Activated B cell treated with CpG ODN at 0.5 μM for 24 hours (primary cell): ENCODE results near the gene SYNPO2. TPM values are rescaled to one million over a fixed set of nuclear protein-coding genes. Genes with fewer than 3 reads are reported as not detected.

Experiments
- ATAC-seq: fragments of 200-7000 bp; cut with Tn5 transposase; one replicate; pipeline ENCODE4 v1.10.0; 2021; ENCODE audit warnings: low read depth, mild to moderate bottlenecking, moderate library complexity
- CTCF ChIA-PET: fragments of 350-600 bp; sonication (Branson Sonifier 250); formaldehyde crosslinking; loops from one replicate; lab custom pipeline; 2021; ENCODE audit warnings: antibody characterized with exemption; lab: Charles Lee
- POLR2A ChIA-PET: fragments of 350-600 bp; sonication (Branson Sonifier 250); formaldehyde crosslinking; loops from one replicate; lab custom pipeline; 2021; ENCODE audit warnings: antibody characterized with exemption; lab: Charles Lee
- DNase-seq: peaks from one replicate; pipeline ENCODE4 v3.0.0; 2022
- H3K27ac Mint-ChIP-seq: one replicate; pipeline ENCODE4 v1.8.0; 2020; ENCODE audit warnings: mixed read lengths
- H3K27me3 Mint-ChIP-seq: one replicate; pipeline ENCODE4 v1.8.0; 2021; ENCODE audit warnings: mixed read lengths
- H3K36me3 Mint-ChIP-seq: one replicate; pipeline ENCODE4 v1.8.0; 2021; ENCODE audit warnings: low read depth, mixed read lengths
- H3K4me1 Mint-ChIP-seq: one replicate; pipeline ENCODE4 v1.8.0; 2021; ENCODE audit warnings: mixed read lengths
- H3K4me3 Mint-ChIP-seq: one replicate; pipeline ENCODE4 v1.8.0; 2020; ENCODE audit warnings: mild to moderate bottlenecking, mixed read lengths
- H3K9me3 Mint-ChIP-seq: one replicate; pipeline ENCODE4 v1.8.0; 2020; ENCODE audit warnings: mixed read lengths
- intact Hi-C: fragments of 100-400 bp; cut with micrococcal nuclease; formaldehyde crosslinking; loops from one replicate; pipeline ENCODE4 v1.15.1; 2024
- total RNA-seq: library from RNA; stranded (reverse); gene quantifications from 2 replicates; pipeline ENCODE4 v1.2.3, GENCODE V29; 2022
- TF ChIP-seq, protein P1 (sequence below): fragments of 200-600 bp; IDR thresholded peaks from one replicate; pipeline ENCODE4 v1.8.0; 2022; ENCODE audit warnings: antibody characterized with exemption, mild to moderate bottlenecking

The SYNPO2 gene, protein sequence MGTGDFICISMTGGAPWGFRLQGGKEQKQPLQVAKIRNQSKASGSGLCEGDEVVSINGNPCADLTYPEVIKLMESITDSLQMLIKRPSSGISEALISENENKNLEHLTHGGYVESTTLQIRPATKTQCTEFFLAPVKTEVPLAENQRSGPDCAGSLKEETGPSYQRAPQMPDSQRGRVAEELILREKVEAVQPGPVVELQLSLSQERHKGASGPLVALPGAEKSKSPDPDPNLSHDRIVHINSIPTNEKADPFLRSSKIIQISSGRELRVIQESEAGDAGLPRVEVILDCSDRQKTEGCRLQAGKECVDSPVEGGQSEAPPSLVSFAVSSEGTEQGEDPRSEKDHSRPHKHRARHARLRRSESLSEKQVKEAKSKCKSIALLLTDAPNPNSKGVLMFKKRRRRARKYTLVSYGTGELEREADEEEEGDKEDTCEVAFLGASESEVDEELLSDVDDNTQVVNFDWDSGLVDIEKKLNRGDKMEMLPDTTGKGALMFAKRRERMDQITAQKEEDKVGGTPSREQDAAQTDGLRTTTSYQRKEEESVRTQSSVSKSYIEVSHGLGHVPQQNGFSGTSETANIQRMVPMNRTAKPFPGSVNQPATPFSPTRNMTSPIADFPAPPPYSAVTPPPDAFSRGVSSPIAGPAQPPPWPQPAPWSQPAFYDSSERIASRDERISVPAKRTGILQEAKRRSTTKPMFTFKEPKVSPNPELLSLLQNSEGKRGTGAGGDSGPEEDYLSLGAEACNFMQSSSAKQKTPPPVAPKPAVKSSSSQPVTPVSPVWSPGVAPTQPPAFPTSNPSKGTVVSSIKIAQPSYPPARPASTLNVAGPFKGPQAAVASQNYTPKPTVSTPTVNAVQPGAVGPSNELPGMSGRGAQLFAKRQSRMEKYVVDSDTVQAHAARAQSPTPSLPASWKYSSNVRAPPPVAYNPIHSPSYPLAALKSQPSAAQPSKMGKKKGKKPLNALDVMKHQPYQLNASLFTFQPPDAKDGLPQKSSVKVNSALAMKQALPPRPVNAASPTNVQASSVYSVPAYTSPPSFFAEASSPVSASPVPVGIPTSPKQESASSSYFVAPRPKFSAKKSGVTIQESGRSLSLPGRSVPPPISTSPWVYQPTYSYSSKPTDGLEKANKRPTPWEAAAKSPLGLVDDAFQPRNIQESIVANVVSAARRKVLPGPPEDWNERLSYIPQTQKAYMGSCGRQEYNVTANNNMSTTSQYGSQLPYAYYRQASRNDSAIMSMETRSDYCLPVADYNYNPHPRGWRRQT
- 0.18 and 0.24 TPM in 2 replicates for total RNA-seq

DNA sequence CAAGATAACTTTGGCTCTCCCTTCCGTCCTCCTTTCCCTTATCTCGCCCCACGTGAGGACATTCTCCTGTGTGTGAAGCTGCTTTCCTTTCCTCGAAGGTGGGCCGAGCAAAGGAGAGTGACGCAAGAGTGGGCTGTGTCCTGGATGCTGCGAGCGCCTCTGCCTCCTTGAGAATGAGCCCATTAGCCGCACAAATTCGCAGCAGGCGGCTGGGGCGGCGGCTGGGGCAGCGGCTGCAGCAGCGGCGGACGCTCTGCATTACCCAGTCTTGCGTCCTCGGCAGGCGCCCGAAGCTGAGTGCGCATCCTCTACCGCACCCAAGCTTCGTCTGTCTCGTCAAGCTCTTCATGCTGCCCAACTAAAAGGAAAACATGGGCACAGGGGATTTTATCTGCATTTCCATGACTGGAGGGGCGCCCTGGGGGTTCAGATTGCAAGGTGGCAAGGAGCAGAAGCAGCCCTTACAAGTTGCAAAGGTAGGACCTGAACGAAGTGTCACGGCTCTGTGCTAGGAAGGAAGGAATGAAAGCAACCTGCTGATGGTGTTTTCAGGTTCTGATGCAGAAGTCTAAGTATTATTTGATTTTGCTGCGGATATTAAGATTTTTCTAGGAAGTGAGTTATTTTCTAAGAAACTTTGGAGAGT, at the start of gene SYNPO2:
Gene SYNPO2, plus strand, starts transcription at position 189 of the 646 bp plus-strand sequence. Its CDS starts 183 bp downstream, at position 372.
- no peak within 1 kb of the TSS for H3K27ac Mint-ChIP-seq
- H3K4me1 Mint-ChIP-seq, result peaks cover 16% of the 10 kb centered on the region
- peak; percentile 22 for DNase-seq
- H3K27me3 Mint-ChIP-seq, result peaks cover 37% of the 10 kb centered on the region
- no peaks in the 10 kb centered on the region for H3K36me3 Mint-ChIP-seq
- ChIA-PET POLR2A (no interaction called here), CTCF (interaction anchor here (1.7 to 4.6 kb wide), 3 partner anchors 118 to 150 kb away, joined by 11 to 49 read pairs (median 15); no protein-coding TSS in a partner anchor)
- intact Hi-C loops, result no loop called here
- H3K4me3 Mint-ChIP-seq, result peak within 1 kb of the TSS; percentile 75
- H3K9me3 Mint-ChIP-seq, result no peaks in the 10 kb centered on the region
- ATAC-seq, result peak; percentile 47
- TF ChIP-seq, protein P1, sequence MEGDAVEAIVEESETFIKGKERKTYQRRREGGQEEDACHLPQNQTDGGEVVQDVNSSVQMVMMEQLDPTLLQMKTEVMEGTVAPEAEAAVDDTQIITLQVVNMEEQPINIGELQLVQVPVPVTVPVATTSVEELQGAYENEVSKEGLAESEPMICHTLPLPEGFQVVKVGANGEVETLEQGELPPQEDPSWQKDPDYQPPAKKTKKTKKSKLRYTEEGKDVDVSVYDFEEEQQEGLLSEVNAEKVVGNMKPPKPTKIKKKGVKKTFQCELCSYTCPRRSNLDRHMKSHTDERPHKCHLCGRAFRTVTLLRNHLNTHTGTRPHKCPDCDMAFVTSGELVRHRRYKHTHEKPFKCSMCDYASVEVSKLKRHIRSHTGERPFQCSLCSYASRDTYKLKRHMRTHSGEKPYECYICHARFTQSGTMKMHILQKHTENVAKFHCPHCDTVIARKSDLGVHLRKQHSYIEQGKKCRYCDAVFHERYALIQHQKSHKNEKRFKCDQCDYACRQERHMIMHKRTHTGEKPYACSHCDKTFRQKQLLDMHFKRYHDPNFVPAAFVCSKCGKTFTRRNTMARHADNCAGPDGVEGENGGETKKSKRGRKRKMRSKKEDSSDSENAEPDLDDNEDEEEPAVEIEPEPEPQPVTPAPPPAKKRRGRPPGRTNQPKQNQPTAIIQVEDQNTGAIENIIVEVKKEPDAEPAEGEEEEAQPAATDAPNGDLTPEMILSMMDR, result no peak

DNA sequence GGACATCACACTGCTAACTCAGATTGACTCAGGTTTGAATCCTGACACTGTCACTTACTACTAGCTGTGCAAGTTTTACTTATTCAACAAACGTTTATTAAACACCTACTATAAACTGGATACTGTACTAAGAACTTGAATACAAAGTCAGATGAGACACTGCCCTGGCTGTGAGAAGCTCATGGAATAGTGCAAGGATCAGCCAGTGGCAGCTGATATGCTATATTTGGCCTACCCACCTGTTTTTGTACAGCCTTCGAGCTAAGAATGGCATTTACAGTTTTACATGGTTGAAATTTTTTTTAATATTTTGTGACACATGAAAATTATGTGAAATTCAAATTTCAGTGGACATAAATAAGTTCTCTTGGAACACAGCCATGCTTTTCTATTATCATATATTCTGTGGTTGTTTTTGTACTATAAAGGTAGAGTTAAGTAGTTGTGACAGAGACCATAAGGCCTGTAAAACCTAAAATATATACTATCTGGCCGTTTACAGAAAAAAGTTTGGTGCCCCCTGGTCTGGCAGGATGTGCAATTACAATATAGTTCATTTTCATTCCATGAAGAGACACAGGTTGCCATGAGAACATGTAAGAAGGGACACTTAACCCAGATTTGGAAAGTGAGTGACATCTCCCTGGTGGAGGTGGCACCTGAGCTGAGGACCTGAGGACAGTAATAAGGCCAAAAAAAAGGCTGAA, 49.3 kb upstream of the SYNPO2 start:
- CTCF ChIA-PET, result no interaction called here
- TF ChIP-seq, protein P1, result no peak
- peaks cover 3% of the 10 kb centered on the region for H3K36me3 Mint-ChIP-seq
- ATAC-seq (no peak), DNase-seq (no peak)
- no peaks in the 10 kb centered on the region for H3K27me3 Mint-ChIP-seq
- H3K27ac Mint-ChIP-seq, result no peak overlapping the region
- peaks cover 12% of the 10 kb centered on the region for H3K4me1 Mint-ChIP-seq
- H3K4me3 Mint-ChIP-seq, result no peak overlapping the region
- H3K9me3 Mint-ChIP-seq, result no peaks in the 10 kb centered on the region
- intact Hi-C loops, result loop anchor here (5.0 kb wide), 1 partner anchor 788 kb away; the partner anchor contains the start of gene PDE5A
- POLR2A ChIA-PET, result no interaction called here

DNA sequence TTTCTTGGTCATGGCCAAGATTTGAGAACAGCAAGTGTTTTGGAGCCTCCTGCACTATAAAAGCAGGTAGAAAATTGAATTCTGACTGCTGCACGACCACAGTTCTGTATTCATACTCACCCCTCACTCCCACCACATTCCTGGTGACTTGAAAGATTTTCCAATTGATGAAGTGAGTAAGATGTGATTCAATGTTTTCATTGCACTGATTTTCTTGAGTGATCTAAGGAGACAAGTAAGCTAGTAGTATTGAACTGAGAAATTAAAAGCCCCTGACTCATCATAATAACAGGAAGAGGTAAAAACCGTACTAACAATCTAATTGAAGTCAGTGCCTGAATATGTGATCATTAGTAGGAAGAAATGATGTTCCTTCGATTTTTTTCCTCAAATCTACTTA, 46.6 kb upstream of the SYNPO2 start:
- ATAC-seq, result no peak
- H3K4me3 Mint-ChIP-seq, result no peak overlapping the region
- ChIA-PET POLR2A (no interaction called here), CTCF (no interaction called here)
- intact Hi-C loops, result no loop called here
- DNase-seq, result no peak
- no peaks in the 10 kb centered on the region for H3K27me3 Mint-ChIP-seq
- no peaks in the 10 kb centered on the region for H3K4me1 Mint-ChIP-seq
- no peaks in the 10 kb centered on the region for H3K36me3 Mint-ChIP-seq
- H3K9me3 Mint-ChIP-seq, result no peaks in the 10 kb centered on the region
- no peak overlapping the region for H3K27ac Mint-ChIP-seq
- TF ChIP-seq, protein P1, result no peak

DNA sequence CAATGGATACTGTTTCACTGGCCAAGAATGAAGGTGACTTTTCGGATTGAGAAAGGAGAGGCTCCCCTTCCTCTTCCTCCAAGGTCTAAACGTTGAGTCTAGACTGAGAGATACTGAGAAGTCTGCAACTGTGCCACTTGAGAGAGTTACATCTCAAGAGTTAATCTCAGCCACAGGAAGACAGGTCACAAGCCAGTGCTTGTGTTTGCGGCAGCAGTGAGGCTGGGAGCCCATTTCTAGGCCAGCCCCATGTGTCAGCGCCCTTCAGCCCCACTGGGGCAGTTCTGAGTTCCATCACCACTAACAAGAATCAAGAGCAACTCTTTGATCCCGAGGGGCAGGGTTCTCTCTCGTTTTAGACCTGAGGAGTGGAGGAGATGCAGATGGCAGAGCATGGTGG, 45.4 kb upstream of the SYNPO2 start:
- Mint-ChIP-seq H3K4me1 (no peaks in the 10 kb centered on the region), H3K9me3 (no peaks in the 10 kb centered on the region), H3K4me3 (no peak overlapping the region), H3K27me3 (peaks cover 6% of the 10 kb centered on the region), H3K36me3 (no peaks in the 10 kb centered on the region), H3K27ac (no peak overlapping the region)
- no peak for DNase-seq
- POLR2A ChIA-PET, result no interaction called here
- intact Hi-C loops, result no loop called here
- ATAC-seq, result no peak
- CTCF ChIA-PET, result no interaction called here
- TF ChIP-seq, protein P1, result no peak
